IMR-90 (cell line): ENCODE measurements around the gene RAD23B. TPM values are rescaled to one million over a fixed set of nuclear protein-coding genes. Genes with fewer than 3 reads are reported as not detected.

ENCODE experiments used
- ATAC-seq: fragments of 200-7000 bp; cut with Tn5 transposase; 2 replicates; pipeline ENCODE4 v1.9.1; 2020; ENCODE audit warnings: low read depth, mild to moderate bottlenecking, moderate library complexity
- BruUV-seq: library from RNA; stranded (reverse); fragments of 400-500 nt; replicated peaks from 2 replicates; lab custom pipeline; 2021; lab: Mats Ljungman, UMichigan
- CTCF ChIA-PET: fragments of 300-600 bp; formaldehyde crosslinking; extraction: SDS; loops from one replicate; lab custom pipeline; 2021; ENCODE audit warnings: antibody characterized with exemption; lab: Yijun Ruan, JAX
- POLR2A ChIA-PET: fragments of 300-600 bp; sonication (Branson Sonifier 250); formaldehyde crosslinking; loops from one replicate; lab custom pipeline; 2022; ENCODE audit warnings: antibody characterized with exemption; ENCODE audit not compliant: unreplicated experiment; lab: Charles Lee
- DNase-seq: peaks from one replicate; pipeline ENCODE4 v3.0.0; 2013
- H2AFZ ChIP-seq: replicated peaks from 2 replicates; pipeline ENCODE3; 2013; ENCODE audit warnings: low read length, mild to moderate bottlenecking; ENCODE audit not compliant: poor library complexity
- H2AK5ac ChIP-seq: 2 replicates; pipeline ENCODE4 v1.6.1; 2013; ENCODE audit warnings: low read depth, low read length, inconsistent platforms
- H2AK9ac ChIP-seq: replicated peaks from 2 replicates; pipeline ENCODE3; 2013; ENCODE audit warnings: mild to moderate bottlenecking, low read depth, low read length, moderate library complexity; ENCODE audit not compliant: poor library complexity
- H2BK120ac ChIP-seq: 2 replicates; pipeline ENCODE4 v1.6.1; 2013; ENCODE audit warnings: low read depth, low read length, inconsistent platforms
- H2BK15ac ChIP-seq: 3 replicates; pipeline ENCODE4 v1.6.1; 2013; ENCODE audit warnings: low read depth, low read length, inconsistent platforms
- H2BK20ac ChIP-seq: 2 replicates; pipeline ENCODE4 v1.6.1; 2013; ENCODE audit warnings: low read depth, mild to moderate bottlenecking, inconsistent platforms, low read length, moderate library complexity
- H2BK5ac ChIP-seq: 2 replicates; pipeline ENCODE4 v1.6.1; 2013; ENCODE audit warnings: mild to moderate bottlenecking, low read depth, low read length, inconsistent platforms; ENCODE audit not compliant: poor library complexity, severe bottlenecking
- H3K14ac ChIP-seq: replicated peaks from 2 replicates; pipeline ENCODE4 v1.6.1; 2013; ENCODE audit warnings: low read depth, low read length, inconsistent platforms
- H3K18ac ChIP-seq: 2 replicates; pipeline ENCODE4 v1.6.1; 2013; ENCODE audit warnings: low read depth, low read length, control low read depth
- H3K23ac ChIP-seq: 2 replicates; pipeline ENCODE4 v1.6.1; 2013; ENCODE audit warnings: low read depth, low read length, inconsistent platforms
- H3K27ac ChIP-seq: 2 replicates; pipeline ENCODE4 v1.5.1; 2013; ENCODE audit warnings: mild to moderate bottlenecking, control low read depth, low read length; ENCODE audit not compliant: insufficient read depth
- H3K27me3 ChIP-seq: 2 replicates; pipeline ENCODE4 v1.6.1; 2013; ENCODE audit warnings: low read length; ENCODE audit not compliant: control insufficient read depth, insufficient read depth
- H3K36me3 ChIP-seq: 2 replicates; pipeline ENCODE4 v1.6.1; 2013; ENCODE audit warnings: low read length, mixed read lengths; ENCODE audit not compliant: control insufficient read depth, insufficient read depth
- H3K4ac ChIP-seq: 2 replicates; pipeline ENCODE4 v1.6.1; 2013; ENCODE audit warnings: low read depth, low read length, inconsistent platforms
- H3K4me1 ChIP-seq: 2 replicates; pipeline ENCODE4 v1.6.1; 2013; ENCODE audit warnings: low read length, mixed read lengths; ENCODE audit not compliant: control insufficient read depth, insufficient read depth
- H3K4me2 ChIP-seq: 2 replicates; pipeline ENCODE4 v1.6.1; 2013; ENCODE audit warnings: low read depth, mild to moderate bottlenecking, control low read depth, low read length, moderate library complexity
- H3K4me3 ChIP-seq: 2 replicates; pipeline ENCODE4 v1.5.1; 2013; ENCODE audit warnings: low read depth, mild to moderate bottlenecking, control low read depth, low read length, moderate library complexity; ENCODE audit not compliant: insufficient read depth
- H3K56ac ChIP-seq: 2 replicates; pipeline ENCODE4 v1.6.1; 2013; ENCODE audit warnings: low read length, inconsistent platforms; ENCODE audit not compliant: insufficient read depth; ENCODE audit errors: extremely low read depth
- H3K79me1 ChIP-seq, 2 experiments: 2 replicates each; pipeline ENCODE4 v1.6.1; 2013; ENCODE audit warnings: low read length in 2 of 2, inconsistent platforms in 1 of 2, low read depth in 1 of 2
- H3K9ac ChIP-seq: 2 replicates; pipeline ENCODE4 v1.6.1; 2013; ENCODE audit warnings: low read depth, low read length, control low read depth
- H3K9me1 ChIP-seq: 2 replicates; pipeline ENCODE4 v1.6.1; 2013; ENCODE audit warnings: low read length, inconsistent platforms; ENCODE audit not compliant: insufficient read depth
- H3K9me3 ChIP-seq: 2 replicates; pipeline ENCODE4 v1.6.1; 2013; ENCODE audit warnings: low read length; ENCODE audit not compliant: control insufficient read depth, insufficient read depth
- H4K20me1 ChIP-seq: 2 replicates; pipeline ENCODE4 v1.6.1; 2013; ENCODE audit warnings: low read length, inconsistent platforms; ENCODE audit not compliant: insufficient read depth
- H4K5ac ChIP-seq: 2 replicates; pipeline ENCODE4 v1.6.1; 2013; ENCODE audit warnings: mild to moderate bottlenecking, low read depth, low read length, control low read depth
- H4K8ac ChIP-seq, 2 experiments: 2 replicates each; pipeline ENCODE4 v1.6.1; 2013; ENCODE audit warnings: low read depth in 2 of 2, low read length in 2 of 2, control low read depth in 1 of 2, inconsistent platforms in 1 of 2
- H4K91ac ChIP-seq: 2 replicates; pipeline ENCODE4 v1.6.1; 2013; ENCODE audit warnings: low read depth, low read length, inconsistent platforms; ENCODE audit not compliant: insufficient read depth
- MAZ ChIP-seq: IDR thresholded peaks from 2 replicates; pipeline ENCODE4 v1.6.1; 2012; ENCODE audit warnings: low read depth, mild to moderate bottlenecking, low read length, improper control_type of control experiment, moderate library complexity, borderline replicate concordance
- MXI1 ChIP-seq: IDR thresholded peaks from 2 replicates; pipeline ENCODE4 v1.6.1; 2012; ENCODE audit warnings: low read depth, mild to moderate bottlenecking, low read length, moderate library complexity, borderline replicate concordance
- RFX5 ChIP-seq: IDR thresholded peaks from 2 replicates; pipeline ENCODE4 v1.8.0; 2012; ENCODE audit warnings: low read depth, mild to moderate bottlenecking, low read length, moderate library complexity
- SMC3 ChIP-seq: fragments of 150-350 bp; IDR thresholded peaks from 2 replicates; pipeline ENCODE4 v1.6.1; 2016; ENCODE audit warnings: low read depth, mild to moderate bottlenecking, antibody characterized with exemption, low read length, moderate library complexity
- WGBS, 2 experiments: methylation state at CpG; one replicate each; pipeline versions ENCODE4 v1.1.5 to v1.1.7; 2013; ENCODE audit warnings: missing lambda C conversion rate in 2 of 2; ENCODE audit not compliant: insufficient read length in 1 of 2; ENCODE audit errors: extremely low coverage in 2 of 2; 5-methylcytosine and 5-hydroxymethylcytosine counted together
- dilution Hi-C: fragments of 300-500 bp; cut with HindIII; formaldehyde crosslinking; loops from one replicate; pipeline ENCODE4 v1.14.3; 2018; ENCODE audit warnings: low sequenced_read_pairs; ENCODE audit not compliant: unreplicated experiment
- in situ Hi-C: fragments of 300-500 bp; cut with MboI; formaldehyde crosslinking; loops from 3 replicates; pipeline ENCODE4 v1.14.3; 2019; ENCODE audit warnings: low sequenced_read_pairs, inconsistent platforms, mixed read lengths
- intact Hi-C: fragments of 100-400 bp; cut with micrococcal nuclease; formaldehyde crosslinking; loops from 2 replicates; pipeline ENCODE4 v1.10.0; 2022
- polyA plus RNA-seq, 3 experiments: library from polyadenylated mRNA; depleted of rRNA; stranded (reverse); fragments of >200 nt; gene quantifications; 2 replicates each; pipeline ENCODE4 v1.2.3, GENCODE V29; 2012; ENCODE audit warnings: low replicate concordance in 1 of 3
- total RNA-seq: library from RNA; depleted of rRNA; stranded (reverse); fragments of >200 nt; gene quantifications from 2 replicates; pipeline ENCODE4 v1.2.3, GENCODE V29; 2012

Gene RAD23B
- total and polyA plus RNA-seq, 2 of the 4 experiments (the other 2 are of a cell fraction) = 126 to 148 TPM

DNA sequence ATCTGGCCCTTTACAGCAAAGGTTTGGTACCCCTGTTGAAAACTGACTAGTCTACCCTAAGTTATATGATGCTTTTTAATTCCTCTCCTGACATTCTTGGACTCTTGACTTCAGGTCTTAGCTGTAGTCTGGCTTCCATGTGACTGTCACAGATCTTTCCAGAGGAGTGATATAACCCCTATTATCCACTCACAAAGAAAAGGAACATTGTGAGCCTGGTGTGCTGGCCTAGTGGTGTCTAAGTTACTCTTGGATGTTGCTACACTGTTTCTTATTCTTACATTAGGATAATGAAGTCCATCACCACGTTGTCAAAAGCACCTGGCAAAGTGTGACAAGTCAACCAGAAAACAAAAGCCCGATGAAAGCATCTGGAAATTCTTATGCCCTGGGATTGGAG lies 49.8 kb downstream of the RAD23B start:
- Histone ChIP-seq H3K9me3 (no peaks in the 10 kb centered on the region), H2AK5ac (no peak overlapping the region), H2BK15ac (no peak overlapping the region), H3K56ac (no peak overlapping the region), H4K8ac (no peak overlapping the region), H3K18ac (no peak overlapping the region), H2BK120ac (no peak overlapping the region), H3K79me1 (peaks cover 17 to 57% of the 10 kb centered on the region in 2 experiments), H3K9ac (no peak overlapping the region), H3K4me3 (no peak overlapping the region), H4K5ac (no peak overlapping the region), H3K36me3 (peaks cover 43% of the 10 kb centered on the region), H3K4ac (no peak overlapping the region), H3K4me1 (peaks cover 7% of the 10 kb centered on the region), H3K14ac (no peak overlapping the region), H3K4me2 (no peak overlapping the region), H2BK20ac (no peak overlapping the region), H2AK9ac (no peak overlapping the region), H4K20me1 (peaks cover 27% of the 10 kb centered on the region), H4K91ac (no peak overlapping the region), H3K27me3 (no peaks in the 10 kb centered on the region), H2BK5ac (no peak overlapping the region), H3K9me1 (peaks cover 8% of the 10 kb centered on the region; the same call in 1 of the 2 replicates), H3K27ac (no peak overlapping the region), H3K23ac (no peak overlapping the region), H2AFZ (no peak overlapping the region)
- intact Hi-C loops (no loop called here), dilution Hi-C loops (no loop called here), in situ Hi-C loops (no loop called here)
- ATAC-seq (no peak), DNase-seq (no peak)
- 100% methylated on average over 1 of the region's 2 CpGs; no CpG with 5 or more reads in 1 of the 2 experiments for WGBS, 2 experiments
- POLR2A ChIA-PET = no interaction called here
- CTCF ChIA-PET = interaction anchor here (0.6 kb wide), 1 partner anchor 83 kb away, joined by 3 read pairs; no protein-coding TSS in a partner anchor
- no peak for TF ChIP-seq MXI1
- no peak for TF ChIP-seq SMC3
- TF ChIP-seq RFX5 = no peak
- no peak for TF ChIP-seq MAZ
- no TSS peak for BruUV-seq
